HCT116 (cell line): ENCODE data around the gene GTF2IRD1. TPM values are rescaled to one million over a fixed set of nuclear protein-coding genes. Genes with fewer than 3 reads are reported as not detected.

Source experiments
- ATAC-seq: fragments of 200-7000 bp; cut with Tn5 transposase; 2 replicates; pipeline ENCODE4 v1.9.1; 2020; ENCODE audit warnings: mild to moderate bottlenecking, moderate library complexity
- BruUV-seq: library from RNA; stranded (reverse); fragments of 400-500 nt; replicated peaks from 2 replicates; lab custom pipeline; 2021; lab: Mats Ljungman, UMichigan
- CTCF ChIA-PET: fragments of 300-600 bp; sonication (Branson Sonifier 250); formaldehyde crosslinking; loops from one replicate; lab custom pipeline; 2021; ENCODE audit warnings: antibody characterized with exemption; lab: Charles Lee
- POLR2A ChIA-PET: fragments of 300-600, 350-600 bp; sonication (Branson Sonifier 250); formaldehyde crosslinking; loops from one replicate; lab custom pipeline; 2021; ENCODE audit warnings: antibody characterized with exemption; lab: Charles Lee
- RAD21 ChIA-PET, 2 experiments: fragments of 300-600 bp; sonication (Branson Sonifier 250); formaldehyde crosslinking; loops; one replicate each; lab custom pipeline; 2023; ENCODE audit warnings: low total read pairs in 2 of 2; ENCODE audit not compliant: uncharacterized antibody in 2 of 2, unreplicated experiment in 2 of 2, low non-redundant PET in 1 of 2; lab: Charles Lee
- DNase-seq: peaks from one replicate; pipeline ENCODE4 v3.0.0-alpha.2; 2010; ENCODE audit warnings: low read depth, low spot score
- H2AFZ ChIP-seq: fragments of 200-600 bp; shearing (Covaris generic), sonication (generic); 2 replicates; pipeline ENCODE4 v1.6.1; 2017; ENCODE audit warnings: low read depth, mixed run types, mixed read lengths, antibody characterized with exemption, low read length; ENCODE audit not compliant: poor library complexity, severe bottlenecking
- H3K27ac ChIP-seq: 2 replicates; pipeline ENCODE4 v1.5.1; 2012; ENCODE audit warnings: low read depth, low read length
- H3K27me3 ChIP-seq: fragments of 200-600 bp; sonication (generic); 2 replicates; pipeline ENCODE4 v1.6.1; 2016; ENCODE audit warnings: mixed run types, low read length, mixed read lengths; ENCODE audit not compliant: insufficient read depth
- H3K36me3 ChIP-seq, 2 experiments: fragments of 200-500 bp in 1 of 2; fragments of 200-600 bp in 1 of 2; sonication (Bioruptor generic) in 1 of 2; sonication (generic) in 1 of 2; 2 replicates each; pipeline versions ENCODE4 v1.5.1 to v1.6.1; 2014 to 2016; ENCODE audit warnings: low read length in 2 of 2, inconsistent platforms in 1 of 2, mixed read lengths in 1 of 2, mixed run types in 1 of 2; ENCODE audit not compliant: insufficient read depth in 2 of 2, control insufficient read depth in 1 of 2
- H3K4me1 ChIP-seq, 2 experiments: fragments of 200-600 bp in 1 of 2; sonication (generic) in 1 of 2; 2 replicates each; pipeline versions ENCODE4 v1.5.1 to v1.6.1; 2012 to 2017; ENCODE audit warnings: low read length in 2 of 2, inconsistent platforms in 1 of 2, mild to moderate bottlenecking in 1 of 2, mixed read lengths in 1 of 2, mixed run types in 1 of 2, moderate library complexity in 1 of 2; ENCODE audit not compliant: insufficient read depth in 2 of 2, control insufficient read depth in 1 of 2
- H3K4me2 ChIP-seq: fragments of 200-600 bp; sonication (generic); 2 replicates; pipeline ENCODE4 v1.6.1; 2017; ENCODE audit warnings: mixed run types, low read length, mixed read lengths
- H3K4me3 ChIP-seq, 2 experiments: fragments of 200-600 bp in 1 of 2; sonication (generic) in 1 of 2; replicated peaks in 1 of 2; 2 replicates each; pipeline ENCODE4 v1.5.1; 2011 to 2016; ENCODE audit warnings: low read length in 2 of 2, control low read depth in 1 of 2, low read depth in 1 of 2, mild to moderate bottlenecking in 1 of 2, mixed read lengths in 1 of 2, mixed run types in 1 of 2
- H3K79me2 ChIP-seq: fragments of 200-600 bp; sonication (generic); 2 replicates; pipeline ENCODE4 v1.6.1; 2017; ENCODE audit warnings: mild to moderate bottlenecking, mixed run types, low read length, moderate library complexity, mixed read lengths; ENCODE audit not compliant: insufficient read depth
- H3K9ac ChIP-seq: fragments of 200-600 bp; sonication (generic); 2 replicates; pipeline ENCODE4 v1.6.1; 2016; ENCODE audit warnings: low read length, mixed read lengths
- H3K9me2 ChIP-seq: fragments of 200-600 bp; sonication (generic), shearing (Covaris generic); 2 replicates; pipeline ENCODE4 v1.6.1; 2017; ENCODE audit warnings: mixed run types, mild to moderate bottlenecking, moderate library complexity; ENCODE audit not compliant: insufficient read depth
- H3K9me3 ChIP-seq, 2 experiments: fragments of 200-500 bp in 1 of 2; fragments of 200-600 bp in 1 of 2; sonication (Bioruptor generic) in 1 of 2; sonication (generic) in 1 of 2; 2 replicates each; pipeline ENCODE4 v1.6.1; 2014 to 2017; ENCODE audit warnings: low read length in 2 of 2, mixed read lengths in 2 of 2, inconsistent platforms in 1 of 2, low read depth in 1 of 2, mild to moderate bottlenecking in 1 of 2, mixed run types in 1 of 2, moderate library complexity in 1 of 2; ENCODE audit not compliant: control insufficient read depth in 1 of 2, insufficient read depth in 1 of 2
- H4K20me1 ChIP-seq: fragments of 200-600 bp; sonication (generic), shearing (Covaris generic); 2 replicates; pipeline ENCODE4 v1.6.1; 2017; ENCODE audit warnings: mixed run types, mild to moderate bottlenecking, moderate library complexity; ENCODE audit not compliant: insufficient read depth
- CBX3 ChIP-seq: IDR thresholded peaks from 2 replicates; pipeline ENCODE4 v1.6.1; 2012; ENCODE audit warnings: low read depth
- CTCF ChIP-seq, 3 experiments: fragments of 200-600 bp in 1 of 3; sonication (generic) in 1 of 3; IDR thresholded peaks in 2 of 3; conservative IDR thresholded peaks in 1 of 3; 2 replicates each; pipeline ENCODE4 v1.5.1; 2012 to 2017; ENCODE audit warnings: low read depth in 2 of 3, low read length in 2 of 3, antibody characterized with exemption in 1 of 3, borderline replicate concordance in 1 of 3, control low read depth in 1 of 3, mild to moderate bottlenecking in 1 of 3, mixed read lengths in 1 of 3, mixed run types in 1 of 3, moderate library complexity in 1 of 3; ENCODE audit not compliant: insufficient read depth in 1 of 3
- EGR1 ChIP-seq: IDR thresholded peaks from 2 replicates; pipeline ENCODE4 v1.6.1; 2012; ENCODE audit warnings: low read depth
- EZH2 ChIP-seq: fragments of 200-600 bp; sonication (generic); IDR thresholded peaks from 2 replicates; pipeline ENCODE4 v1.6.1; 2017; ENCODE audit warnings: antibody characterized with exemption, mixed run types
- EZH2phosphoT487 ChIP-seq: fragments of 200-600 bp; IDR thresholded peaks from 2 replicates; pipeline ENCODE4 v1.6.1; 2018; ENCODE audit warnings: antibody characterized with exemption, borderline replicate concordance
- JUND ChIP-seq: IDR thresholded peaks from 2 replicates; pipeline ENCODE4 v1.6.1; 2012
- POLR2AphosphoS5 ChIP-seq: IDR thresholded peaks from 2 replicates; pipeline ENCODE4 v1.6.1; 2011; ENCODE audit warnings: mild to moderate bottlenecking, low read depth, low read length, moderate library complexity
- SIN3A ChIP-seq: IDR thresholded peaks from 2 replicates; pipeline ENCODE4 v1.6.1; 2012; ENCODE audit warnings: low read depth
- SP1 ChIP-seq: IDR thresholded peaks from 2 replicates; pipeline ENCODE4 v1.6.1; 2012; ENCODE audit warnings: low read depth
- TCF7L2 ChIP-seq: IDR thresholded peaks from 2 replicates; pipeline ENCODE4 v1.7.0; 2011; ENCODE audit warnings: borderline replicate concordance, inconsistent platforms; ENCODE audit not compliant: insufficient read depth, insufficient read length; ENCODE audit errors: extremely low read depth
- YY1 ChIP-seq: IDR thresholded peaks from 2 replicates; pipeline ENCODE4 v1.6.1; 2011; ENCODE audit warnings: low read length, low read depth, moderate library complexity, mild to moderate bottlenecking; ENCODE audit not compliant: insufficient replicate concordance; ENCODE audit errors: extremely low read depth
- intact Hi-C: fragments of 100-400 bp; cut with micrococcal nuclease; formaldehyde crosslinking; loops from 2 replicates; pipeline ENCODE4 v1.10.0; 2022
- total RNA-seq: library from RNA; stranded (reverse); gene quantifications from one replicate; pipeline ENCODE4 v1.2.1, GENCODE V29; 2021; ENCODE audit not compliant: unreplicated experiment

Gene GTF2IRD1
- total RNA-seq, 1 experiment from 2014 or later, result 34.5 TPM

DNA sequence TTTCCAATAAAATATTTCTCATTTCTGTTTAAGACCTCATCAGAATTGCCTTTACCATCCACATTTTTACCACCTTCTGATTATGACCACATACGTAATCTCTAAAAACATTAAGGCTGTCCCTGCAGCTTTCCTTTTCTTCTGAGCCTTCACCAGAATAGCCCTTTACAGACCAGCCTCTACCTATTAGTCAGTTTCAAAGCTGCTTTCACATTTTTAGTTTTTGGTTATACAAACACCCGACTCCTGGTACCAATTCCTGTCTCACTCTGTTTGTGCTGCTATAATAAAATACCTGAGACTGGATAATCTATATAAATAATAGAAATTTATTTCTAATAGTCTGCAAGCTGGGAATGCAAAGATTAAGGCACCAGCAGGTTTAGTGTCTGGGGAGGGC lies 15.4 kb upstream of the GTF2IRD1 start:
- H3K9ac ChIP-seq, result no peak overlapping the region
- H3K4me2 ChIP-seq, result no peak overlapping the region
- ATAC-seq, result no peak
- H3K4me3 ChIP-seq, result no peak overlapping the region
- H3K27ac ChIP-seq, result no peak overlapping the region
- no peaks in the 10 kb centered on the region for H3K79me2 ChIP-seq
- no peaks in the 10 kb centered on the region for H3K36me3 ChIP-seq
- RAD21 ChIA-PET, result no interaction called here
- H3K4me1 ChIP-seq, result peaks cover 0 to 14% of the 10 kb centered on the region in 2 experiments; a peak in 2 of 4 replicates
- TF ChIP-seq TCF7L2, result no peak
- TF ChIP-seq POLR2AphosphoS5, result no peak
- no peak for TF ChIP-seq YY1
- TF ChIP-seq CBX3, result no peak
- TF ChIP-seq SP1, result no peak
- no peak for TF ChIP-seq JUND
- TF ChIP-seq SIN3A, result no peak
- no peak for TF ChIP-seq EZH2phosphoT487
- TF ChIP-seq EGR1, result no peak
- TF ChIP-seq EZH2, result no peak
- TF ChIP-seq CTCF (IDR thresholded peaks at IDR 0.05 in 2 of 3, conservative IDR thresholded peaks at IDR 0.05 in 1 of 3; ENCODE audit: borderline replicate concordance in 1 of 3, insufficient read depth in 1 of 3, low read depth in 2 of 3, low read length in 2 of 3), result no peak
- TF ChIP-seq, all 23 proteins: peak for 0
- Histone ChIP-seq H3K27me3 (no peaks in the 10 kb centered on the region), H2AFZ (no peak overlapping the region), H4K20me1 (no peaks in the 10 kb centered on the region), H3K9me3 (peaks cover 0 to 4% of the 10 kb centered on the region in 2 experiments; a peak in 1 of 4 replicates), H3K9me2 (no peaks in the 10 kb centered on the region)
- no TSS peak for BruUV-seq
- ChIA-PET POLR2A (no interaction called here), CTCF (no interaction called here)
- DNase-seq, result no peak
- intact Hi-C loops, result loop anchor here (5.0 kb wide), 1 partner anchor 49 kb away; no protein-coding TSS in a partner anchor
